ENCODE data around the gene CD248.
"Not testable (repeated sequence)": the region's sequence is repeated elsewhere in the genome, so short reads cannot be mapped to it uniquely, and the experiment has no call there.

Gene CD248

DNA sequence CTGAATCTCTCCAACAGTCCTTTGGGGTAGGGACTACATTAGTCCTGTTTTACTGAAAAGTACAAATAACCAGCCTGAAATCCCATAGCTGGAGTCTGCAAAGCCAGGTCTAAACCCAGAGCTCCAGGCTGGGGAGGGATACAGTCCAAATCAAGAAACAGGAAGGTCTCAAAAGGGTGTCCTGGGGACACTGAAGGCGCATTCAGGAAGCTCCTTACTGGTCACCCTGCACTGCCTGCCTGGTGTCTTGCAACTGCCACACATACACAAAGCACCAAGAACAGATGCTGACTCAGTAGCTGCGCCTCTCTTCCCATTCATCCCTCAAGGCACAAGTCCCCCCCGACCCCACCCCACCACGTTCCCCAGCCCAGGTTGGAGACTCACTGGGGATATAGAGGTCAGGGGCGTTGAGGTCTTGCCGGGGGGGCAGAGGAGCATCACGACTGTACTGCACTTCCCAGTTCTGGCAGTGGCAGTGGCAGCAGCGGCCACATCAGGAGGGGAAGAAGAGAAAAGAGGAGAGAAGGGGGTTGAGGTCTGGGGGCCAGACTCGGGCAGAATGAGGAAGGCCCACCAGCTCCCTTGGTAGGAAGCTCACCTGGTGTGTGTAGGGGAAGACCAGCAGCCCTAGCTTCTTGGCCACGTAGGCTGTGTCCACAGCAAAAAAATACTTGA, 29.5 kb downstream of the CD248 start:
- DNase-seq, result no peak

DNA sequence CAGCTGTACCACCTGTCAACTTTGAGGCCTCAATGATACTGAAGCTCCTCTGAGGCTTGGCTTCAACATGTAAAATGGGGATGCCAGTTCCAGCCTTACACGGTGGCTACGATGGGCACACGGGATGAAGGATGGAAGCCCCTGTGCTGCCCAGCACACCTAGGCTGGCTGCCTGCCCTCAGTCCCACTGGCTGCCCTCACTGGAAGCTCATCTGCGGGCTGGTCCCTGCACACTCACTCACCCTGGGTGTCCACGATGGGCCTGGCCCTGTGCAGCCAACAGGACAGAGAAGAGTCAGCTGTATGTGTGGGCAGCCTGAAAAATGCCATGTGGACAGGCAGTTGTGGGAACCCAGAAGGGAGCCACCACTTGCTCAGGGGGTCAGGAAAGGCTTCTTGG, 30.1 kb downstream of the CD248 start:
- no peak for DNase-seq

GRCh38 chr11:66285250-66285947, 31.4 kb downstream of the CD248 start:
- no peak for DNase-seq

GRCh38 chr11:66284526-66285078, 32.2 kb downstream of the CD248 start:
- DNase-seq, result no peak

- DNase-seq, result no peak
Measured at GRCh38 chr11:66283461-66284105, 33.3 kb downstream of the CD248 start.

DNA sequence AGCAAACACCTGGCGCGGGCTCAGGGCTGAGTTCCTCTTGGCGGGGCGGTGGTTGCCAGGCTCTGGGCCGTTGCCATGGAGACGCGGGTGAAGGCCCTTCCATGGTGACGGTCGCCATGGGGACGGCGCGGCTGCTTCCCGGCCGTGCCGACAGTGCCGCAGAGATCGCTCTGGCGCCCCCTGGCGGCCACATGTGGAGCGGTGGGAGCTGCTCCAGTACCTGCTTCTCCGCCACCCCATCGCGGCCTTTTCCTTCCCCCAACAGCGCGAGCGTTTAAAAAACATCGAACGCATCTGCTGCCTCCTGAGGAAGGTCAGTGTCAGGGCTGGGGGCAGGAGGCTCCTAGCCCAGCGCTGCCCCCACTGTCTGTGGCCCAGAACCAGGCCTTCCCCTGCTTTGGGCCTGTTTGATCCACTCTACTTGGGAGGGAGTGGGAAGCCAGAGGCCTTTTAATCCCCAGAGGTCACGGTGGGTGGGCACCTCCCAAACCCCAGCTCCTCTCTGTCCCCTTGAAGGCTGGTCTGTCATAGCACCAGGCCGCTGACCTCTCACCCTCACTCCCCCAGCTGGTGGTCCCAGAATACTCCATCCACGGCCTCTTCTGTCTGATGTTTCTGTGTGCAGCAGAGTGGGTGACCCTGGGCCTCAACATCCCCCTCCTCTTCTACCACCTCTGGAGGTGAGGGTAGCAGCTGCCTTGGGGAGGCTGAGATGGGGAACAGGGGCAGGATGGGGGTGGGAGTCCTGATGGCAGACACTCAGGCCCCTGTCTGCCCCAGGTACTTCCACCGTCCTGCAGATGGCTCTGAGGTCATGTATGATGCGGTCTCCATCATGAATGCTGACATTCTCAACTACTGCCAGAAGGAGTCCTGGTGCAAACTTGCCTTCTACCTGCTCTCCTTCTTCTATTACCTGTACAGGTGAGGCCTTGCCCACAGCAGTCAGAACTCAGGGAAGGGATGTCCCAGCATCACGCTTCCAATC, 34.1 kb downstream of the CD248 start:
- DNase-seq, result peak; percentile 98

DNA sequence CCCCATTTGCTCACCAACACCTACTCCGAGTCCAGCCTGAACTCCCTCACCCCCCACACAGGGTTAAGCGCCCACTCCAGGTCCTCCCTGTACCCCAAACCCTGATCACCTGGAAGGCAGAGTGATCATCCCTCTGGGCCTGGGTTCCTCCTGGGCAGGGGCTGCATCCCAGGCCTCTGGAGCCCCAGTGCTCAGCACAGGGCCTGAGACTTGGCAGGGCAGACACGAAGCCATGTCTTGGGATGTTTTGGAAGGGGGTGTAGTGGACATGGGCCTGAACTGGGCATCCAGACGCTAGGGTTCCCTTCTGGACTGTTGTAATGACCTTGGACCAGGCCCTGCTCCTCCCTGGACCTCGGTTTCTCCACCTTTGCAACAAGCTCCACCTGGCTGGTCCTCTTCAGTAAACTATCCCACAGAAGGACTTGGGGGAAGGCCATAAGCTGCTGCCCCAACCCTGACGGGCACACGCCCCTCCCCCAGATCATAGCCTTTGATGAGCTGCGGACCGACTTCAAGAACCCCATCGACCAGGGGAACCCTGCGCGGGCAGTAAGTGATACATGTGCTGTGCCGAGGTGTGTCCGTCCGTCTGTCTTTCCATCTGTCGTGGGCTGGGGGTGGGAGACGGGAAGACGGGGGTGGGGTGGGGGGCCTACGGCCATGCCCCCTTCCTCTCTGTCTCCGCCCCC, 34.9 kb downstream of the CD248 start:
- DNase-seq, result no peak

- DNase-seq, result no peak
Measured at GRCh38 chr11:66281001-66281400, 35.8 kb downstream of the CD248 start.

DNA sequence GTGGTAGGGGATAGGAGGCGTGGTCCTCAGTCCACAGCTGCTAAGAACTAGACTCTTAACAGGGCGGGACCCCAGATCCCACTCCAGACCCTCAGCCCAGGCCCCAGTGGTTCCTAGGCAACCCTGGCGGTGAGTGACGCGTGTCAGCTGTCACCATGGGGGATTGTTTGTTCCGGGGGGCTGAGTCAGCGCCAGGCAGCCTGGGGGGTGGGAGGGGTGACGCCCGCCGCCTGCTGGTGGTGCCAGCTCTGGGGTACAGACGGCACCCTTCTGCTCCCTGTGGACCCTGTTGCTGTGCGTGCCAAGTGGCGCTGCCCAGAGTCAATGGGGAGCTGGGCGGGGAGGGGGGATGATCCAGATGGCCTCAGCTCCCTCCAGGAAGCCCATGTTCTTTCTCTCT, 36.4 kb downstream of the CD248 start:
- DNase-seq, result no peak

DNA sequence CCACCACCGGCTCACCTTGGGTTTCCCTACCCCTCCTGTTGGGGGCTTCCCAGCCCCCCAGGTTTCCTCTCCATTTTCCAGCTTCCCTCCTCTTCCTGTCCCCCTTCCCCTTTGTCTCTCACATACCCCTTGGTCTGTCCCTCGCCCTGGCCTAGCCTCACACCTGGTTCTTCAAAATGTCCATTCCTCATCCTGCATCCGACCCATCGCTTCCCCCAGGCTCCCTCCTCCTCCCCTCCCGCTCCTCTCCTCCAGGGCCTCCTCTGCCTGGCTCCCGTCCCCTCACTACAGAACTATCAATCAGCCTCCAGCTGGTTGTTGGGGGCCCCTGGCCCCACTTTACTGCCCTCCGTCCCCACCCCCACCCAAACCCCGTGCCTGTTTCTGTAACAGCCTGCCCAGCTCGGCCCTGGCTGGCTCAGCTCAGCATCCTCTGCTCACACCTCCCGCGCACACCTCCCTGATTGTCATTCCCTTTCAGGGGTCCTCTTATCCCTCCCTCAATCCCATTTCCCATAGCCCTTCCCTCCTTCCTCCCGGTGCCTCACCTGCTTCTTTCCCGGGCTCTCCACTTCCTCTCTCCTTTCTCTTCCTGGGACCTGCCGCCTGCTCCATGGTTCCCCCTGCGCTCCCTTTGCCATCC, 37.6 kb downstream of the CD248 start:
- no peak for DNase-seq

GRCh38 chr11:66278363-66279091, 38.3 kb downstream of the CD248 start:
- no peak for DNase-seq

DNA sequence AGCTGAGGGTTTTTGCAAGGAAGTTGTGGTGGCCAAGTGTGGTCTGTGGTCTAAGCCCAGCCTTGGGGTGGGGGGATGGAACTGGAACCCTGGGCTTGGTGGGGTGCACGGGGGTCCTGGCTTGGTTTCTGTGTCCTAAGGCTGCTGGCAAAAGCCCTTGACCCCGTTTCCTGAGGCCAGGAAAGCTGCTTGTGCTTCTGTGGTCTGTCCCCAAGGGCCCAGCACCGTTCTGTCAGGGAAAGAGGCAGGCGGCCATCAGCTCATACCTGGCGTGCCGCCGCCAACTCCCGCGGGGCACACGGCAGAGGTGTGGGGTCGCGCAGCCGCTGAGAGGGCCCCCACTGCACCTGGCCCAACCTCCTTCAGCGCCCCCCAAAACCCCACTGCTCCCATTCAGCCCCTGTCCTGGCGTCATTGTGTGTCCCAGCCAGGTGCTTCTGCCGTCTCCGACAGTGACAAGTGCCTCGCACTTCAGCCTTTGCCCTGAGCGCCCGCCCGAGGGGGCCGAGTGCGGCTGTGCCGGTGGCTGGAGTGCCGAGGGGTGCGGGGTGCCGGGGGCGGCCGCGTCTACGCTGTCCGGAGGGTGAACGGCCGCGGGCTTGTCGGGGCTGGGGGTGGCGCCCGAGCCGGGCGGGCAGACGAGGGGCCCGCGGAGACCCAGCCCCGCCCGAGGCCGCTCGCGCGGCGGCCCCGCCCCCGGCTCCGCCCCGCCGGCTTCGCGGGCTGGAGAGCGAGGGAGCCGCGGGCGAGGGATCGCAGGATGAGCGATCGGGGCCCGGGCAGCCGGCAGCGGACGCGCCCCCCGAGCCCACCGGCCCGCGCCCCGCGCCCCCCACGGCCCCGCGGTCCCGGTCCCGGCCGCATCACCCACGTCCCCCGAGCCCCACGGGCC, 39.1 kb downstream of the CD248 start, which contains the start of gene CNIH2:
Gene CNIH2, plus strand, starts transcription at position 705 of the 892 bp plus-strand sequence. CDS start 282 bp downstream, outside the sequence.
- peak; percentile 57 for DNase-seq

GRCh38 chr11:66277064-66277463, 39.8 kb downstream of the CD248 start:
- not testable (repeated sequence) for DNase-seq

GRCh38 chr11:66276619-66277018, 40.2 kb downstream of the CD248 start:
- DNase-seq, result not testable (repeated sequence)

GRCh38 chr11:66275984-66276612, 40.7 kb downstream of the CD248 start:
- DNase-seq, result no peak

GRCh38 chr11:66275396-66275795, 41.4 kb downstream of the CD248 start:
- no peak for DNase-seq

DNA sequence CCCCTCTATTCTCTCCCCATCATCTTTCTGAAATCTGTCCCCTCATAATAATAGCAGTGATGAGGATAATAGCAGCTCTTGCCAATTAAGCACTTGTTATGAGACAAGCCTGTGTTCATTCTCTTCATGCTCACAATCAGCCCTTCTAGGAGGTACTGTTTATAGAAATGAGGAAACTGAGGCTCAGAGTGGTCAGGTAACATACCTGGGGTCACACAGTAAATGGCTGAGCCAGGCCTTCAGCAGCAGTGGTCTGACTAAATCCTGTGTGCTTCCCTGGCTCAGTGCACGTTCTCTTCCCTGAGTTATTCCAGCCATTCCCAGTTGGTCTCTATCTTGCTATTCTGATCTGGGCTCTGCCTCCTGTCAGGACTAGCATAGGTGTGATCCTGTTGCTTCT, 42.6 kb downstream of the CD248 start:
- DNase-seq, result no peak

DNA sequence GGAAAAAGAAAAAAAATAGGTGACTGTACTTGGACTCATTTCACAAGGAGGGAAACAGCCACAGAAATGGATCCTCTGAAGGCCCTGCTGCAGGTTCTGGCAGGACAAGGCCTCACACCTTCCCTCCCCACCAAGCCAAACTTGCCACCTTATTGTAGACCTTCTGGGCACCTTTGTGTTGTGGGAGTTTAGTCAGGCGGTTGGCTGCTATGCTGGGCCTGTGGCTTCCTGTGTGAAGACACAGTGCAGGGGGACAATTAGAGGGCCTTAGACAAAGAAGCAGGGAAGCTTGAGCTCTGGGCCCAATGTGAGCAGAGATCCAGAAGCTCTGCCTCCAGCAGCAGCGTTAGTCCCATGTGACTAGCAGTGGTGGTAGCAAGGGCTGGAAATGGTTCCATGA, 44.2 kb downstream of the CD248 start:
- no peak for DNase-seq

DNA sequence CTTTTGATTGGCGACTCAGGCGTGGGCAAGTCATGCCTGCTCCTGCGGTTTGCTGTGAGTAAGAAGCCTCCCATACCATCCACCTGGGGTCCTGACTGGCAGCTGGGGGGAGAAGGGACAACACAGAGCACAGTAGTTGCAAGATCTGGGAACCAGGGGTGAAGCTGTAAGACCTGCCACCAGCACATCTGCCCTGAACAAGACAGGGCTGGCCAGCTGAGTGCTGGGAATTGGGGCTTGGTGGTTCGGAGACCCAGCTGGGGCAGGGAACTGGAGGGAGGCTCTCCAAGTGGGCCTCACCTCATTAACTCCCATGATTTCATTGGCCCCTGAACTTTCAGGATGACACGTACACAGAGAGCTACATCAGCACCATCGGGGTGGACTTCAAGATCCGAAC, 45.0 kb downstream of the CD248 start:
- no peak for DNase-seq

Data from activated naive CD4-positive, alpha-beta T cell treated with anti-CD3 and anti-CD28 coated beads, Interleukin-2, amount 50 U/mL, for 16 hours (primary cell).